Activated CD8-positive, alpha-beta memory T cell treated with anti-CD3 and anti-CD28 coated beads for 1 hour (primary cell): ENCODE results near the gene ZIK1.

Experiments used
- DNase-seq, 2 donors: peaks; one replicate each; pipeline ENCODE4 v3.0.0-alpha.2; 2020; ENCODE audit warnings: low read depth in 1 of 2; ENCODE audit errors: extremely low read depth in 1 of 2

The ZIK1 gene

DNA sequence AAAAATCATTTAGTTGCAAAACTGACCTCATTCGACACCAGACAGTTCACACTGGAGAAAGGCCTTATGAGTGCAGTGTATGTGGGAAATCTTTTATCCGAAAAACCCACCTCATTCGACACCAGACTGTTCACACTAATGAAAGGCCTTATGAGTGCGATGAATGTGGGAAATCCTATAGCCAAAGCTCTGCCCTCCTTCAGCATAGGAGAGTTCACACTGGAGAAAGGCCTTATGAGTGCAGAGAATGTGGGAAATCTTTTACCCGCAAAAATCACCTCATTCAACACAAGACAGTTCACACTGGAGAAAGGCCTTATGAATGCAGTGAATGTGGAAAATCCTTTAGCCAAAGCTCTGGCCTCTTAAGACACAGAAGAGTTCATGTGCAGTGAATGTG lies 23.0 kb downstream of the ZIK1 start:
- no peak for DNase-seq

DNA sequence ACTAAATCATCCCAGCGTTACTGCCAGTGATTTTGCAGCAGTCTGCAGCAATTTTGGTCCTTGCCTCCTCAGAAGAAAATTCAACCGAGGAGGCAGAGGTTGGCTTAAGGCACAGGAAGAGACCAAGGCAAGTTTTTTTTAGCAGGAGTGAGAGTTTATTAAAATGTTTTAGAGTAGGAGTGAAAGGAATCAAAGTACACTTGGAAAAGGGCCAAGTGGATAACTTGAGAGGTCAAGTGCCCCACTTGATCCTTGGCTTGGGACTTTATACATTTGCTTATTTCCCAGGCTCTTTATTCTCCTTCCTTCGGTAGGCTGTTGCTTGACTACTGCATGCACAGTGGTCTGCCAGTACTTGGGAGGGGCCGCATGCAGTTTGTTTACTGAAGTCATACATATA lies 27.2 kb downstream of the ZIK1 start:
- no peak for DNase-seq

DNA sequence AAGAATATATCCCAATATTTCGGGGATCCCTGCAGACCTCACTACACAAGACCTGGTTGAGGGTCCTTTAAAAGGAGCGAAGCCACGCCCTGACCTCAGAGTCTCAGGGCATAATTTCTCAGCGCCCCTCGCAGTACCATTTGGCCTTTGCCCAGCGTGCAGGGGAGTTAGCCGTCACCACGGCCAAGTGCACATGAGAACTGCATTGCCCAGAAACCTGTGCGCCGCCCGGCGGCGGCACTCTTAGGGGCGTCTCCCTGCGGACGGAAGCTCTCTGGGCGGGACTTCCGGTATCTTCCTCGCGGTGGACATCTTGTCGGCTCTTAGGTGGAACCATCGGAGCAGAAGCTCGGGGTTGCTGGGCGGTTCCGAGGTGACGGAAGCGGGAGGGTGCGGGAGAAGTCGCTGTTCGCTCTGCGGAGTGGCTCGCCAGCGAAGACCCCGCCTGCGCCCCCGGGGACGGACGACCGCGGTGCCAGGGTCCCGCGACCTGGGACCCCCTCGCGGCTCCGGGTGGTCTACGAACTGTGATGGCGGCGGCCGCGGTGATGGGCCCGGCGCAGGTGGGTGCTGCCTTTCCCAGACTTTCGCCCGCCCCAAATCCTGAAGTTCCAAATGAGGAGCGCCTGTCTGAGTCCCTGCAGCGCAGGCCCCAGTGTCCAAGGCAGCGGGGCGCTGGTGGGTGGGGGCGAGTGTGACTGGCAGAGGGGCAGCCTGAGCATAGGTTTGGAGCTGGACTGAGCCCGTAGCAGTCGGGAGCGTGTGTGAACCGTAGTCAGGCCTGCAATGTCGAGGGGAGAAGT lies 30.2 kb downstream of the ZIK1 start, which contains the start of gene ZNF134:
TSS of gene ZNF134 (plus strand) at position 302 of the 803 bp plus-strand sequence. CDS start 5,227 bp downstream, outside the sequence.
- peak; percentile 70 to 82 for DNase-seq

- DNase-seq = no peak
Measured at GRCh38 chr19:57615346-57615745, 31.4 kb downstream of the ZIK1 start.

- DNase-seq = no peak
Measured at GRCh38 chr19:57620673-57621348, 36.9 kb downstream of the ZIK1 start.

DNA sequence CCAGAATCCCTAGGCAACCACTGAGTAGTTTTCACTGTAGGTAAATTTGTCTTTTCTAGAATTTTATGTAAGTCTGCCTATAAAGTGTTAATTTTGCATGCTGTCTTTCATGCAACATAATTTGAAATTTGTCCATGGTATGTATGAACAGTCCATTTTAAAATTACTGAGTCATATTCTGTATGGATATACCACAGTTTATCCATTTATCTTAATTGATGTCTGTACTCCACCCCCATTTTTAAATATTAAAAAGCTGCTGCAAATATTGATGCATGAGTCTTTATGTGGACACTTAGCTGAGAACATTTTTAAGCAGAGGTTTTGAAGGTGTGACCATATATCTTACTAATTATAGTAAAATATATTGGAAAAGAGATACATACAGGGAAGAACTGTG lies 39.1 kb downstream of the ZIK1 start:
- no peak for DNase-seq

GRCh38 chr19:57632987-57633831 lies 49.3 kb downstream of the ZIK1 start, which contains the start of gene ZNF211:
Gene ZNF211 (plus strand): TSS chr19:57633168. CDS start chr19:57633347, 179 bp downstream.
- DNase-seq = peak; percentile 67 to 71

GRCh38 chr19:57633832-57634131 lies 49.8 kb downstream of the ZIK1 start:
- no peak for DNase-seq

DNA sequence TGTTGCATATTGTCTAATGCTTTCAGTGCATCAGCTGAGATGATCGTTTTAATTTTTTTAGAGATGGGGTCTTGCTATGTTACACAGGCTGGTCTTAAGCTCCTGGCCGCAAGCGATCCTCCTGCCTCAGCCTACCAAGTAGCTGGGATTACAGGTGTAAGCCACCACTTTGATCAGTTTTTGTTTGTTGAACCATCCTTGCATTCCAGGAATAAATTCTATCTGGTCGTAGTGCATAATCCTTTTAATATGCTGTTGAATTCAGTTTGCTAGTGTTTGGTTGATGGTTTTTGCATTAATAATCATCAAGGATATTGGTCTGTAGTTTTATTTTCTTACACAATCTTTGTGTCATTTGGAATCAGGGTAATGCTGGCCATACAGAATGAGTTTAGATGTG lies 53.4 kb downstream of the ZIK1 start:
- DNase-seq = no peak

- no peak for DNase-seq
Measured at GRCh38 chr19:57641715-57642234, 57.8 kb downstream of the ZIK1 start.

DNA sequence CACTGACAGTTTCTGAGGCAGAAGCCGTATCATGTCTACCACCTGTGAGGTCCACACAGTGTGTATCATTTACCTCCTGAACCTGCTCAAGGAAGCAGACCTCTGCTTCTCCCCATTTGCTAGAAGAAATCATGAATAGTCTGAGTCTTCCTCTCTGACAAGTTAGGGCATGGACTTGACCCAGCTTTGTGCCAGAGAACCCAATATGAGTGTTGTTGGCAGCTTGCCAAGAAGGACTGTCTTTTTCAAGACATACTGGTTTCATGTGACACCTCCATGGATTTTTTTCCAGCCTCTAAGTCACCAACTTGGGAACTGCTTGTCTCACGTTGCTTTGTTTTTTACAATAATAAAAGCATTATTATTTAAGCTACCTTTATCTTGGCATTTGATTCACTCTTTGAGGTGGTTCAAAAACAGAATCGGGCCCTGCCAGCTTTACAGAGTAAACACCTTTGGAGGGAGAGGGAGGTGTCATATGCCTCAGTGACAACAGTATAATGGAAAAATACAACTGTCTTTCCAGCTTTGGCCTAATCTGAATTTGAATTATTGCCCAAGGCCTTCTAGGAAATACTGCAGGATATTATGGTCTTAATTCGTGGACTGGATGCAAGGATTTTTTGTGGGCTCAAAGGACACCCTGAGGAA lies 58.6 kb downstream of the ZIK1 start:
- no peak for DNase-seq
